SU-DHL-6 (cell line): ENCODE data around the gene TLCD3A.

ENCODE experiments used
- H2AFZ ChIP-seq: fragments of 200-600 bp; sonication (generic); 2 replicates; pipeline ENCODE4 v1.6.1; 2014; ENCODE audit warnings: low read depth, mild to moderate bottlenecking, moderate library complexity, mixed read lengths, antibody characterized with exemption, low read length; ENCODE audit not compliant: severe bottlenecking
- H3F3A ChIP-seq: fragments of 200-600 bp; shearing (Covaris generic); 2 replicates; pipeline ENCODE4 v1.6.0; 2016; ENCODE audit warnings: antibody characterized with exemption, mild to moderate bottlenecking; ENCODE audit not compliant: insufficient read depth
- H3K27ac ChIP-seq: fragments of 200-600 bp; sonication (generic); 2 replicates; pipeline ENCODE4 v1.5.1; 2016; ENCODE audit warnings: low read depth, mild to moderate bottlenecking, low read length, moderate library complexity, mixed read lengths
- H3K27me3 ChIP-seq: fragments of 200-600 bp; sonication (generic), shearing (Covaris generic); 2 replicates; pipeline ENCODE4 v1.6.0; 2014; ENCODE audit warnings: mild to moderate bottlenecking, low read length
- H3K36me3 ChIP-seq: fragments of 200-600 bp; sonication (generic); 2 replicates; pipeline ENCODE4 v1.6.1; 2014; ENCODE audit warnings: mild to moderate bottlenecking, low read length, mixed read lengths
- H3K4me2 ChIP-seq: fragments of 300-600, 200-600 bp; shearing (Covaris generic), sonication (generic); 2 replicates; pipeline ENCODE4 v1.6.0; 2014; ENCODE audit warnings: low read length, low read depth, mild to moderate bottlenecking; ENCODE audit not compliant: poor library complexity, severe bottlenecking
- H3K4me3 ChIP-seq: fragments of 200-600 bp; sonication (generic); 2 replicates; pipeline ENCODE4 v1.5.1; 2014; ENCODE audit warnings: antibody characterized with exemption, low read length, mild to moderate bottlenecking, mixed read lengths; ENCODE audit not compliant: insufficient read depth, poor library complexity, severe bottlenecking
- H3K79me2 ChIP-seq: fragments of 200-600 bp; sonication (generic); 2 replicates; pipeline ENCODE4 v1.6.1; 2014; ENCODE audit warnings: mild to moderate bottlenecking, low read length, moderate library complexity; ENCODE audit not compliant: insufficient read depth
- H3K9ac ChIP-seq: fragments of 200-600 bp; sonication (generic); 2 replicates; pipeline ENCODE4 v1.7.0; 2014; ENCODE audit warnings: mild to moderate bottlenecking, low read length
- H3K9me2 ChIP-seq: fragments of 200-600 bp; sonication (generic); replicated peaks from 2 replicates; pipeline ENCODE4 v1.6.1; 2014; ENCODE audit warnings: low read length; ENCODE audit not compliant: insufficient read depth
- H3K9me3 ChIP-seq: fragments of 200-600 bp; sonication (generic); 2 replicates; pipeline ENCODE4 v1.6.1; 2014; ENCODE audit warnings: low read length, mixed read lengths; ENCODE audit not compliant: insufficient read depth
- H4K20me1 ChIP-seq: fragments of 200-600 bp; sonication (generic); 2 replicates; pipeline ENCODE4 v1.6.1; 2014; ENCODE audit warnings: low read depth, mild to moderate bottlenecking, antibody characterized with exemption, low read length, moderate library complexity, mixed read lengths
- EZH2phosphoT487 ChIP-seq: fragments of 200-600 bp; sonication (generic), shearing (Covaris generic); conservative IDR thresholded peaks from 2 replicates; pipeline ENCODE4 v1.6.1; 2018; ENCODE audit warnings: mild to moderate bottlenecking, antibody characterized with exemption, low read length, moderate library complexity, mixed read lengths
- TF ChIP-seq, protein P1 (sequence below): fragments of 200-600 bp; sonication (generic); IDR thresholded peaks from one replicate; pipeline ENCODE4 v1.5.1; 2017; ENCODE audit warnings: antibody characterized with exemption, mild to moderate bottlenecking, low read length, moderate library complexity; ENCODE audit not compliant: insufficient read depth, poor library complexity, severe bottlenecking

The TLCD3A gene

DNA sequence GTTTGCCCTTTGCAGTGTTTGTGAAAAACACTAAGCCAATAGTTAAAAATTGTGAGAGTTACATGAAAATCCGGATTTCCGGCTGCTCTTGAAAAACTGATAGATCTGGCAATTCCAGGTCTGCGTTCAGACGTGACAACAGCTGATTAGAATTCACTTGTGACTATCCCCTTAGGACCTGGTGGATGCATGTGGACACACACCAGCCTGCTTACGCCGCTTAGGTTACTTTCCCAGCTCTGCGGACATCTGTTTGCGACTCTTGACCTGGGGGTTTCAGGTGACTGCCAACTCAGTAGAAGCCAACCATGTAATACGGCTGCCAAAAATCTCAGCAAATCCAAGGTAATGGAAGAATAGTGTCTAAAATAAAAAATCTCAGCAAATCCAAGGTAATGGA is 42.0 kb upstream of the TLCD3A start:
- Histone ChIP-seq H2AFZ (no peak overlapping the region), H3K9me3 (no peaks in the 10 kb centered on the region), H3K9ac (no peak overlapping the region), H4K20me1 (no peaks in the 10 kb centered on the region), H3K27me3 (no peaks in the 10 kb centered on the region), H3K27ac (no peak overlapping the region), H3K4me3 (no peak overlapping the region), H3K36me3 (no peaks in the 10 kb centered on the region), H3K9me2 (no peaks in the 10 kb centered on the region), H3K79me2 (no peaks in the 10 kb centered on the region), H3K4me2 (no peak overlapping the region), H3F3A (no peaks in the 10 kb centered on the region)
- TF ChIP-seq, protein P1, sequence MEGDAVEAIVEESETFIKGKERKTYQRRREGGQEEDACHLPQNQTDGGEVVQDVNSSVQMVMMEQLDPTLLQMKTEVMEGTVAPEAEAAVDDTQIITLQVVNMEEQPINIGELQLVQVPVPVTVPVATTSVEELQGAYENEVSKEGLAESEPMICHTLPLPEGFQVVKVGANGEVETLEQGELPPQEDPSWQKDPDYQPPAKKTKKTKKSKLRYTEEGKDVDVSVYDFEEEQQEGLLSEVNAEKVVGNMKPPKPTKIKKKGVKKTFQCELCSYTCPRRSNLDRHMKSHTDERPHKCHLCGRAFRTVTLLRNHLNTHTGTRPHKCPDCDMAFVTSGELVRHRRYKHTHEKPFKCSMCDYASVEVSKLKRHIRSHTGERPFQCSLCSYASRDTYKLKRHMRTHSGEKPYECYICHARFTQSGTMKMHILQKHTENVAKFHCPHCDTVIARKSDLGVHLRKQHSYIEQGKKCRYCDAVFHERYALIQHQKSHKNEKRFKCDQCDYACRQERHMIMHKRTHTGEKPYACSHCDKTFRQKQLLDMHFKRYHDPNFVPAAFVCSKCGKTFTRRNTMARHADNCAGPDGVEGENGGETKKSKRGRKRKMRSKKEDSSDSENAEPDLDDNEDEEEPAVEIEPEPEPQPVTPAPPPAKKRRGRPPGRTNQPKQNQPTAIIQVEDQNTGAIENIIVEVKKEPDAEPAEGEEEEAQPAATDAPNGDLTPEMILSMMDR, result no peak
- no peak for TF ChIP-seq EZH2phosphoT487

DNA sequence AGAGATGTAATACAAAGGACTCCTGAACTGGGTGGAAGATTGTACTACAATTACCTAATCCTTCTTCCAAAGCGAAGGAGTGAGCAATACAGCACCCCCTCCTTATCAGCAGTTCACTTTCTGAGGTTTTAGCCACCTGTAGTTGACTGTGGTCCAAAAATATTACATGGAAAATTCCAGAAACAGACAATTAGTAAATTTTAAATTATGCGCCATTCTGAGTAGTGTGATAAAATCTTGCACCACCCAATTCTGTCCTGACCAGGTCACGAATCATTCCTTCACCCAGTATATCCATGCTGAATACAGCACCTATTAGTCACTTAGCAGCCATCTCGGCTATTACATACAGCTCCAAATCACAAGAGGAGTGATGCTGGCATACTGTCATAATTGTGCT is 41.0 kb upstream of the TLCD3A start:
- Histone ChIP-seq H3K9me3 (no peaks in the 10 kb centered on the region), H3F3A (no peaks in the 10 kb centered on the region), H3K9ac (no peak overlapping the region), H3K4me2 (no peak overlapping the region), H2AFZ (no peak overlapping the region), H3K79me2 (no peaks in the 10 kb centered on the region), H3K27me3 (no peaks in the 10 kb centered on the region), H3K27ac (no peak overlapping the region), H3K36me3 (no peaks in the 10 kb centered on the region), H3K4me3 (no peak overlapping the region), H4K20me1 (no peaks in the 10 kb centered on the region), H3K9me2 (no peaks in the 10 kb centered on the region)
- TF ChIP-seq, protein P1, result no peak
- TF ChIP-seq EZH2phosphoT487, result no peak

DNA sequence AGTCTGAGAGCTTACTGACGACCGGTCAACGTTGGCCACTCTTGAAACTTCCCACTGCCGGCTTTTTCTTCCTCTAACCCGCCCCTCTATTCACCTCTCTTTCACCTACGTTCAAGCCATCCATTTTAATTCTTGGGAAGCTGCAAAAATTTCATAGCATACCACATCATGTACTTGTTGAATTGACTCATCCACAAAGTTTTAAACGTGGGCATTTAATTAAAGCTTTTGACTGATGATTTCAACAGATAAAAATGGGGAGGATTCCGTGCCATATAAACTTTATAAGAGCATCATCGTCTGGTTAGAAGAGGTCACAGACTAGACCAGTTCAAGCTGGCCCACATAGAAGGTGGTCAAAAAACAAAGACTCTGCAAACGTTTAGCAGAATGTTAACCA is 40.3 kb upstream of the TLCD3A start:
- no peaks in the 10 kb centered on the region for H3F3A ChIP-seq
- H3K27ac ChIP-seq, result no peak overlapping the region
- no peaks in the 10 kb centered on the region for H3K27me3 ChIP-seq
- no peak overlapping the region for H3K9ac ChIP-seq
- no peak overlapping the region for H3K4me2 ChIP-seq
- no peak overlapping the region for H3K4me3 ChIP-seq
- H4K20me1 ChIP-seq, result no peaks in the 10 kb centered on the region
- no peaks in the 10 kb centered on the region for H3K79me2 ChIP-seq
- TF ChIP-seq, protein P1, result no peak
- no peak for TF ChIP-seq EZH2phosphoT487
- no peaks in the 10 kb centered on the region for H3K36me3 ChIP-seq
- no peaks in the 10 kb centered on the region for H3K9me2 ChIP-seq
- no peak overlapping the region for H2AFZ ChIP-seq
- no peaks in the 10 kb centered on the region for H3K9me3 ChIP-seq
